Measurements from ENCODE around the gene ZNF438. TPM values are rescaled to one million over a fixed set of nuclear protein-coding genes. Genes with fewer than 3 reads are reported as not detected.

The ZNF438 gene
- total and polyA plus RNA-seq, 7 donors, result 12.3 to 27.9 (median 20.7) TPM

DNA sequence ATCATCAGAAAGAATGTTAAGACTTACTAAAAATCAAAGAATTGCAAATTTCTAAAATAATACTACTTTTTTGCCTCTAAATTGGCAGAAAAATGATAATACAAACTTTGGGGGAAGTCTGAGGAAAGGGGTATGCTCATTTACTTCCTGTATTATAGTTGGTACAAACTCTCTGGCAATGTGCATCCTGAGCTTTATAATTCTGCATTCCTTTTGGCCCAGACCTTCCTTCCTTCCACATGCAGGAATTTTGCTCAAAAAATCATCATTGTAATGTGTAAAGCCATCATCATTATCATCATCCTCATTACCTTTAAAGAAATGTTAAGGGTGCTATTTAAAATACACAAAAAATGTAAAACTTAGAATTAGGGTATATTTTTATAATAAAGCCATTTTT is 148.5 kb downstream of the ZNF438 start:
- ATAC-seq (no peak), DNase-seq (no peak)
- Histone ChIP-seq H3K9me3 (no peaks in the 10 kb centered on the region), H3K4me3 (no peak overlapping the region), H3K27me3 (ENCODE audit: insufficient read depth in 3 of 3, low read length in 2 of 3) (no peaks in the 10 kb centered on the region), H3K36me3 (ENCODE audit: insufficient read depth in 1 of 2, low read depth in 1 of 2) (no peaks in the 10 kb centered on the region), H3K27ac (no peak overlapping the region), H3K4me1 (peaks cover 6% of the 10 kb centered on the region)
- intact Hi-C loops (cut with DNase I), result no loop called here
- TF ChIP-seq, protein P1, sequence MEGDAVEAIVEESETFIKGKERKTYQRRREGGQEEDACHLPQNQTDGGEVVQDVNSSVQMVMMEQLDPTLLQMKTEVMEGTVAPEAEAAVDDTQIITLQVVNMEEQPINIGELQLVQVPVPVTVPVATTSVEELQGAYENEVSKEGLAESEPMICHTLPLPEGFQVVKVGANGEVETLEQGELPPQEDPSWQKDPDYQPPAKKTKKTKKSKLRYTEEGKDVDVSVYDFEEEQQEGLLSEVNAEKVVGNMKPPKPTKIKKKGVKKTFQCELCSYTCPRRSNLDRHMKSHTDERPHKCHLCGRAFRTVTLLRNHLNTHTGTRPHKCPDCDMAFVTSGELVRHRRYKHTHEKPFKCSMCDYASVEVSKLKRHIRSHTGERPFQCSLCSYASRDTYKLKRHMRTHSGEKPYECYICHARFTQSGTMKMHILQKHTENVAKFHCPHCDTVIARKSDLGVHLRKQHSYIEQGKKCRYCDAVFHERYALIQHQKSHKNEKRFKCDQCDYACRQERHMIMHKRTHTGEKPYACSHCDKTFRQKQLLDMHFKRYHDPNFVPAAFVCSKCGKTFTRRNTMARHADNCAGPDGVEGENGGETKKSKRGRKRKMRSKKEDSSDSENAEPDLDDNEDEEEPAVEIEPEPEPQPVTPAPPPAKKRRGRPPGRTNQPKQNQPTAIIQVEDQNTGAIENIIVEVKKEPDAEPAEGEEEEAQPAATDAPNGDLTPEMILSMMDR (IDR thresholded peaks at IDR 0.05), result no peak

DNA sequence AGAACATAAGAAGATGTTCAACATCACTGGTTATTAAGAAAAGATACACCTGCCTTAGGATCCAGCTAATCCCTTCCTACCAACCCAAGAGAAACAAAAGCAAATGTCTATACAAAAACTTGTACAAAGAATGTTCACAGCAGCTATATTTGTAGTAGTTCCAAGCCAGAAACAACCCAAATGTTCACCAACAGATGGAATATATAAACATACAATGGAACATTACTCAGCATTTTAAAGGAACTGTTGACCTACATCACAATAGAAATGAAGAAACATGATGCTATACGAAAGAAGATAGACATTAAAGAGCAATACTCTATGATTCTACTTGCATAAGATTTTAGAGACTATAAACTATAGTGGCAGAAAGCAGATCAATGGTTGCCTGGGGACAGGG is 149.4 kb downstream of the ZNF438 start:
- ATAC-seq (no peak), DNase-seq (no peak)
- H3K4me3 ChIP-seq, result no peak overlapping the region
- no peaks in the 10 kb centered on the region for H3K27me3 ChIP-seq (ENCODE audit: insufficient read depth in 3 of 3, low read length in 2 of 3)
- H3K4me1 ChIP-seq, result peaks cover 6% of the 10 kb centered on the region
- TF ChIP-seq, protein P1 (IDR thresholded peaks at IDR 0.05), result no peak
- no peak overlapping the region for H3K27ac ChIP-seq
- intact Hi-C loops (cut with DNase I), result no loop called here
- H3K9me3 ChIP-seq, result no peaks in the 10 kb centered on the region
- H3K36me3 ChIP-seq (ENCODE audit: insufficient read depth in 1 of 2, low read depth in 1 of 2), result no peaks in the 10 kb centered on the region
- 0 to 47% (median 39%) methylated on average over 1 of the region's 1 CpG for WGBS, 3 donors

DNA sequence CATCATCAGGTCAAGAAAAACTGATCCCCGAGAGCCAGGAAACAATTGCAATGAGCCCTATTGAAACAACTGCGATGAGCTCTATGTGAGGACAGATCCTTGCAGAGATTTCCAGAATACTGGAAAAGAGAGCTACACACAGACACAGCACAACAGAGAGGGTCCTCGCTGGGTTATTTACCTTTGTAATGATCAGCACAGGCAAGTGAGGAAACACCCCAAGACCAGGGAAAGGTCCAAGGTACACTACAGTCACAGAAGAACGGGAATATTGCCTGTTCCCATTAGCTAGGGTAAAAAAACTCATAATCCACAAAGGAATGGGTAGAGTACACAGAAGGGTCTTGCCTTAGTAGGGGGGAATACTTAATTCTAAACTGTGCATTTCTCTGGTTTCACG is 152.7 kb downstream of the ZNF438 start:
- Histone ChIP-seq H3K4me3 (no peak overlapping the region), H3K36me3 (ENCODE audit: insufficient read depth in 1 of 2, low read depth in 1 of 2) (peaks cover 0 to 19% of the 10 kb centered on the region in 2 donors), H3K27ac (no peak overlapping the region), H3K27me3 (ENCODE audit: insufficient read depth in 3 of 3, low read length in 2 of 3) (no peaks in the 10 kb centered on the region), H3K4me1 (no peaks in the 10 kb centered on the region), H3K9me3 (no peaks in the 10 kb centered on the region)
- ATAC-seq (no peak), DNase-seq (no peak)
- intact Hi-C loops (cut with DNase I), result no loop called here
- TF ChIP-seq, protein P1 (IDR thresholded peaks at IDR 0.05), result no peak
- 97 to 99% (median 97%) methylated on average over 5 of the region's 5 CpGs for WGBS, 3 donors

DNA sequence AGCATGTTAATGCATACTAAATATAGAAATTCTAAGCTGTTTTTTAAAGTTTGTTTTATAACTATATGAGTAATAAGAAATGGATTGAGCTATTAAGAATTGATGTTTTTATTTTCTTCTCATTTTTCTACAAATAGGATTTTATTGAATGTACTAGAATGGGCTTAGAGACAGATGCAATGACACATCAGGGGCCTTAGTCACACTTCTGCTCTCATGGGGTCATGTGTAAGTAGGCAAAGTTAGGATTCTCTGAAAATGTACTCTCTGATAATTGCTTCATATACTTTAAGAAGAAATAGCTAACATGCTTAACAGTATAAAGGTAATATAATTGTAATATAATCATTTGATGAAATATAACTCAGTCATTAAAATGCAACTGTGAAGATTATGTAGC is 154.6 kb downstream of the ZNF438 start:
- Histone ChIP-seq H3K4me1 (no peaks in the 10 kb centered on the region), H3K36me3 (ENCODE audit: insufficient read depth in 1 of 2, low read depth in 1 of 2) (peaks cover 0 to 19% of the 10 kb centered on the region in 2 donors), H3K9me3 (no peaks in the 10 kb centered on the region), H3K4me3 (no peak overlapping the region), H3K27ac (no peak overlapping the region), H3K27me3 (ENCODE audit: insufficient read depth in 3 of 3, low read length in 2 of 3) (no peaks in the 10 kb centered on the region)
- intact Hi-C loops (cut with DNase I), result no loop called here
- DNase-seq, result no peak
- no peak for ATAC-seq
- TF ChIP-seq, protein P1 (IDR thresholded peaks at IDR 0.05), result no peak

DNA sequence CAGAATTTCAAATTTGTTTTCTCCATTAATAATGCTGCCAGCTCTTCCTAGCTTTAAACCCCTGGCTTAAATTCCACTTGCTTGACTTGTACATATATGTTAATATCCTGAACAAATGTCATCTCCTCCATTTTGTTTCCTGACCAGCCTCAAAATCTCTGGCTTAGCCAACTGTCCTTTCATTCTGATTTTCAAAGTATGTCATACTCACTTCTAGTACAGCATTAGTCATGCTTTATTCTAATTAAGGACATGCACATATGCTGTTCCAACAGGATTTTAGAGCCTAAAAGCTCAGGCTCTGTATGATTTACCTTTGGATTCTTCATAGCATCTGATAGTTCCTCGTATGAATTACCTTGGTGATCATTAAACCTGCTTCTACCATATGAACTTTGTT is 158.3 kb downstream of the ZNF438 start:
- peaks cover 0 to 24% of the 10 kb centered on the region in 2 donors for H3K36me3 ChIP-seq (ENCODE audit: insufficient read depth in 1 of 2, low read depth in 1 of 2)
- H3K9me3 ChIP-seq, result no peaks in the 10 kb centered on the region
- no peak overlapping the region for H3K4me3 ChIP-seq
- WGBS, 3 donors, result 84 to 91% (median 85%) methylated on average over 1 of the region's 1 CpG
- H3K27ac ChIP-seq, result no peak overlapping the region
- no peaks in the 10 kb centered on the region for H3K4me1 ChIP-seq
- TF ChIP-seq, protein P1 (IDR thresholded peaks at IDR 0.05), result no peak
- no peak for DNase-seq
- peak in 3 of 4 donors; percentile 51 to 70 (median 63) for ATAC-seq
- intact Hi-C loops (cut with DNase I), result no loop called here
- H3K27me3 ChIP-seq (ENCODE audit: insufficient read depth in 3 of 3, low read length in 2 of 3), result no peaks in the 10 kb centered on the region
